Transverse colon (tissue), 4 donors: ENCODE data around the gene NLGN1. TPM values are rescaled to one million over a fixed set of nuclear protein-coding genes. Genes with fewer than 3 reads are reported as not detected.

Source experiments
- DNase-seq: peaks from one replicate; pipeline ENCODE4 v3.0.0-alpha.2; 2019
- H3K27ac ChIP-seq, 4 donors: fragments of 200-600 bp; sonication (generic); 2 replicates each; pipeline ENCODE4 v1.5.1; 2016 to 2018; ENCODE audit warnings: inconsistent platforms in 4 of 4
- H3K27me3 ChIP-seq: fragments of 200-600 bp; sonication (generic); 2 replicates; pipeline ENCODE4 v1.5.1; 2017; ENCODE audit warnings: inconsistent platforms
- H3K36me3 ChIP-seq, 4 donors: fragments of 200-600 bp; sonication (generic); 2 replicates each; pipeline ENCODE4 v1.5.1; 2017 to 2019; ENCODE audit warnings: inconsistent platforms in 4 of 4
- H3K4me1 ChIP-seq, 4 donors: fragments of 200-600 bp; sonication (generic); 2 replicates each; pipeline ENCODE4 v1.5.1; 2017 to 2020; ENCODE audit warnings: inconsistent platforms in 4 of 4
- H3K4me3 ChIP-seq, 4 donors: fragments of 200-600 bp; sonication (generic); 1 replicate in 1 of 4; 2 replicates in 3 of 4; pipeline versions ENCODE4 v1.5.1 to v1.6.1; 2017 to 2019; ENCODE audit warnings: inconsistent platforms in 4 of 4
- H3K9me3 ChIP-seq, 2 donors: fragments of 200-600 bp; sonication (generic); 2 replicates each; pipeline ENCODE4 v1.5.1; 2017 to 2019; ENCODE audit warnings: inconsistent platforms in 2 of 2
- EP300 ChIP-seq: sonication (generic); formaldehyde crosslinking; IDR thresholded peaks from one replicate; pipeline ENCODE4 v1.6.1; 2017; ENCODE audit warnings: antibody characterized with exemption, low read depth
- POLR2A ChIP-seq: fragments of 450-650 bp; IDR thresholded peaks from one replicate; pipeline ENCODE4 v1.6.1; 2016; ENCODE audit warnings: antibody characterized with exemption, mild to moderate bottlenecking, moderate library complexity
- POLR2AphosphoS5 ChIP-seq, 3 donors: sonication (generic); formaldehyde crosslinking; IDR thresholded peaks; one replicate each; pipeline ENCODE4 v1.6.1; 2016; ENCODE audit warnings: antibody characterized with exemption in 3 of 3
- WGBS, 2 donors: methylation state at CpG; one replicate each; pipeline ENCODE4 v1.1.5; 2018; ENCODE audit warnings: low coverage in 1 of 2; 5-methylcytosine and 5-hydroxymethylcytosine counted together
- in situ Hi-C, 4 donors: fragments of 200-750 bp; cut with MboI; loops; one replicate each; pipeline versions ENCODE4 v1.15.0 to v1.15.1; 2017; ENCODE audit warnings: low sequenced_read_pairs in 3 of 4, low pct_ligation_motif_present in 1 of 4, low pct_unique_long_range_greater_than_20kb in 1 of 4
- intact Hi-C: fragments of 100-400 bp; cut with DNase I; formaldehyde crosslinking; loops from one replicate; pipeline ENCODE4 v1.15.1; 2023; ENCODE audit warnings: low total_unique reads
- total RNA-seq, 4 donors: library from RNA; depleted of rRNA; stranded (reverse); fragments of >200 nt; gene quantifications; one replicate each; pipeline ENCODE4 v1.1.0, GENCODE V29; 2016
- TF ChIP-seq, protein P1 (sequence below), 5 experiments: fragments of 200-600 bp in 3 of 5; fragments of 450-650 bp in 2 of 5; sonication (generic) in 3 of 5; IDR thresholded peaks; 1 replicate in 2 of 5; 2 replicates in 3 of 5; pipeline ENCODE4 v1.5.1; 2016 to 2017; ENCODE audit warnings: antibody characterized with exemption in 5 of 5, inconsistent platforms in 3 of 5, mild to moderate bottlenecking in 2 of 5, moderate library complexity in 1 of 5

The NLGN1 gene
- total RNA-seq, 4 donors from 2014 or later, result 0.40 to 5.2 (median 1.9) TPM; not detected in 1

DNA sequence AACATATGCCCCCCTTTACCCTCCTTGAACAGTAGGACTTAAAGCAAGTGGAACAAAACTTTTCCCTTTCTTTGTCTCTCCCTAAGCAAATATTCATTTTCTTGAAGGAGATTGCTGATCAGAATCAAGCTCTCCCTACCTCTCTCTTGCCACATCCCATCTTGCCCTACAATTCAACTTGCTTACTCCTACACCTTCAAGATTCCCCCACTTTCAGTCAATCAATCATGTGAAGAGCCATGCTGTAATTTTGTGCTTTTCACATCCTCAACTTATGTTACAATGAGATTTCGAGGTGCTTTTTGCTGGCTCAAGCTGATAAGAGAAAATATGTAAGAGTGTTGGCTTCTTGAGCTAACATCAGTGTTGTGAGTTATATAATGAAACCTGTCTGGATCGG lies 662.9 kb downstream of the NLGN1 start:
- Histone ChIP-seq H3K4me1 (no peaks in the 10 kb centered on the region), H3K4me3 (no peak overlapping the region), H3K36me3 (no peaks in the 10 kb centered on the region), H3K27ac (no peak overlapping the region), H3K9me3 (peaks cover 5 to 11% of the 10 kb centered on the region in 2 donors), H3K27me3 (no peaks in the 10 kb centered on the region)
- no peak for DNase-seq
- in situ Hi-C loops (no loop called here), intact Hi-C loops (no loop called here)
- no peak for TF ChIP-seq POLR2A
- TF ChIP-seq EP300, result no peak
- no peak for TF ChIP-seq POLR2AphosphoS5 (IDR thresholded peaks at IDR 0.05)
- TF ChIP-seq, protein P1, sequence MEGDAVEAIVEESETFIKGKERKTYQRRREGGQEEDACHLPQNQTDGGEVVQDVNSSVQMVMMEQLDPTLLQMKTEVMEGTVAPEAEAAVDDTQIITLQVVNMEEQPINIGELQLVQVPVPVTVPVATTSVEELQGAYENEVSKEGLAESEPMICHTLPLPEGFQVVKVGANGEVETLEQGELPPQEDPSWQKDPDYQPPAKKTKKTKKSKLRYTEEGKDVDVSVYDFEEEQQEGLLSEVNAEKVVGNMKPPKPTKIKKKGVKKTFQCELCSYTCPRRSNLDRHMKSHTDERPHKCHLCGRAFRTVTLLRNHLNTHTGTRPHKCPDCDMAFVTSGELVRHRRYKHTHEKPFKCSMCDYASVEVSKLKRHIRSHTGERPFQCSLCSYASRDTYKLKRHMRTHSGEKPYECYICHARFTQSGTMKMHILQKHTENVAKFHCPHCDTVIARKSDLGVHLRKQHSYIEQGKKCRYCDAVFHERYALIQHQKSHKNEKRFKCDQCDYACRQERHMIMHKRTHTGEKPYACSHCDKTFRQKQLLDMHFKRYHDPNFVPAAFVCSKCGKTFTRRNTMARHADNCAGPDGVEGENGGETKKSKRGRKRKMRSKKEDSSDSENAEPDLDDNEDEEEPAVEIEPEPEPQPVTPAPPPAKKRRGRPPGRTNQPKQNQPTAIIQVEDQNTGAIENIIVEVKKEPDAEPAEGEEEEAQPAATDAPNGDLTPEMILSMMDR (IDR thresholded peaks at IDR 0.05), result no peak
- 58 to 72% methylated on average over 2 of the region's 2 CpGs for WGBS, 2 donors

DNA sequence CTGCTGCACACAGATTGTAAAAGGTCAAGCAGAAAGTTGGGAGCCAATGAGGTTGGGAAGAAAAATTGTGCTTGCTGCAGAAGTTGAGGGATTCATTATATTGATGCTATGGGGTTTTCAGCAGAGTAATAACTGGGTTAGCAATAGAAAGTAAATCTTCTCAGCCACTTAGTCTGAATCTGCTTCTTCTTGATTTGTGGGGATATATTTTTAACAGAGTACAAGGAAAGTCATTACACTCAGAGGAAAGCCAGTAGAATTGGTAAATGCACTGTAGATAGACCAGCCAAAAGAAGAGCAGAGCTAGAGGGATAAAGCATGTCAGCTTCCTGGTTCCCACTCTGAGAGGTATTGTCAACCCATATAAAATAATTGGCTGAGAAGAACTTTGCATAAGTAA lies 663.6 kb downstream of the NLGN1 start:
- intact Hi-C loops, result no loop called here
- Histone ChIP-seq H3K4me3 (no peak overlapping the region), H3K36me3 (no peaks in the 10 kb centered on the region), H3K9me3 (peaks cover 5 to 11% of the 10 kb centered on the region in 2 donors), H3K4me1 (no peaks in the 10 kb centered on the region), H3K27ac (no peak overlapping the region), H3K27me3 (no peaks in the 10 kb centered on the region)
- TF ChIP-seq EP300 (no peak), POLR2A (no peak), POLR2AphosphoS5 (IDR thresholded peaks at IDR 0.05) (no peak)
- no peak for DNase-seq
- in situ Hi-C loops, result no loop called here

DNA sequence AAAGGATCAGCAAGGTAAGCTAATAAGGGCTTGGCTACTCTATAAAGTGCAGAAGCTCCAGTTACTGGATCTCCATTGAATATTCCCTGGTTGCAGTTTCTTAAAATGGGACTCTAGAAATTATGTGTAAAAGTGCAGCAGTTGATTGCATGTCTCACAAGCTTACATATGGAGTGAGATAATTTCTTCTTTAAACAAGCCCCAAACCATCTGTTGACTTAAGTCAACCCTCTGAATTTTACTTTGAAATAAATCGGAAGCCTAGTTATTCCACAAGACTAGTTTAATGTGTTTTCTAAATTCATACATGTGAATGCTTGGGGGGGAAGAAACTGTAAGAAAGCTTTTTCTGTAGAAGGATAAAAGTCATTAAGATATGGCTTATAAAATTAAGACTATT lies 664.2 kb downstream of the NLGN1 start:
- DNase-seq, result no peak
- no peak for TF ChIP-seq EP300
- H3K9me3 ChIP-seq, result peaks cover 5 to 11% of the 10 kb centered on the region in 2 donors
- intact Hi-C loops (no loop called here), in situ Hi-C loops (no loop called here)
- H3K27ac ChIP-seq, result no peak overlapping the region
- no peaks in the 10 kb centered on the region for H3K27me3 ChIP-seq
- H3K4me3 ChIP-seq, result no peak overlapping the region
- H3K4me1 ChIP-seq, result no peaks in the 10 kb centered on the region
- H3K36me3 ChIP-seq, result no peaks in the 10 kb centered on the region
- 86 to 90% methylated on average over 1 of the region's 1 CpG for WGBS, 2 donors

DNA sequence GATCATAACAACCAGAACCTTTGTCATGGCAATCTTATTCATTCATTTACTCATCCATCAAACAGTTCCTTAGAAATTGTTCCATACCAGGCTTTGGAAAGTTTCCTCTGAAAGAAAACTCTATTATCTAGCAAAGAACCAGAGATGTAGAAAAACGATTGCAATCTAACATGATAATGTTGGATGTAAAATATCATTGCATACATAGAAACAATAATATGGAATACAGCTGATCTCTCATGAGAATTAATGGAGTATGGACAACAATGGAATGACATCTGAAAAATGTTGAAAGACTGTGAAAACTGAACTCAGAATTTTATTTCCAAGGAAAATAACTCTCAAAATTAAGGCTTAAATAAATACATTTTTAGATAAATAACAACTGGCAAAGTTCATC lies 665.4 kb downstream of the NLGN1 start:
- 59 to 60% methylated on average over 1 of the region's 1 CpG for WGBS, 2 donors
- in situ Hi-C loops, result no loop called here

DNA sequence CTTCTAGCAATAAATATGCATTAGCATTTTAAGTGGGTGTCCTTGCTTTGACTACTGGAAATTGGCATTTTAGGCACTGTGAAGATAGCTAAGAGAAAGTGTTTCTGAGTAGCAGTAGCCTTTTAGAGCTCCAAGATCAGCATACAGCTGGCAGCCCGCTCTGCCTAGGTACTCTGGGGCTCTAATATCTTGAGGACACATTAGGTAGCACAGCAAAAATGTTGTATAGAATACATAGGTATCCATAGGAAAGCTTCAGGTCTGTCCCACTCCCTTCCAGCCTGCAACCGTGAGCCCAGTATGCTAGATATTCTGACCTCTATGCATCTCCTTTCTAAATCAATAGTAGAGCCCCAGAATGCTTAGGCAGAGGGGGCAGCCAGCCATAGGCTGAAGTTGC lies 670.5 kb downstream of the NLGN1 start:
- no peaks in the 10 kb centered on the region for H3K36me3 ChIP-seq
- no peak for DNase-seq
- no peak overlapping the region for H3K4me3 ChIP-seq
- no peak for TF ChIP-seq POLR2AphosphoS5 (IDR thresholded peaks at IDR 0.05)
- TF ChIP-seq, protein P1 (IDR thresholded peaks at IDR 0.05), result no peak
- intact Hi-C loops, result no loop called here
- in situ Hi-C loops, result no loop called here
- no peak overlapping the region for H3K27ac ChIP-seq
- no peaks in the 10 kb centered on the region for H3K27me3 ChIP-seq
- WGBS, 2 donors, result 67 to 81% methylated on average over 1 to 2 of the region's 2 CpGs
- peaks cover 4 to 8% of the 10 kb centered on the region in 2 donors for H3K9me3 ChIP-seq
- no peaks in the 10 kb centered on the region for H3K4me1 ChIP-seq

More for the DNA sequence above, 665.4 kb downstream of the NLGN1 start:
- TF ChIP-seq, protein P1 (IDR thresholded peaks at IDR 0.05), result no peak
- TF ChIP-seq EP300 (no peak), POLR2AphosphoS5 (IDR thresholded peaks at IDR 0.05) (no peak)
- peaks cover 5 to 11% of the 10 kb centered on the region in 2 donors for H3K9me3 ChIP-seq
- H3K36me3 ChIP-seq, result no peaks in the 10 kb centered on the region
- intact Hi-C loops, result no loop called here
- no peak for DNase-seq
- no peaks in the 10 kb centered on the region for H3K27me3 ChIP-seq
- no peak overlapping the region for H3K27ac ChIP-seq
- no peak overlapping the region for H3K4me3 ChIP-seq
- no peaks in the 10 kb centered on the region for H3K4me1 ChIP-seq
